ENCODE data around the gene TEF. TPM values are rescaled to one million over a fixed set of nuclear protein-coding genes. Genes with fewer than 3 reads are reported as not detected.

TEF gene
- total and polyA plus RNA-seq, 2 experiments from 2014 or later: 2.3 to 7.2 TPM

DNA sequence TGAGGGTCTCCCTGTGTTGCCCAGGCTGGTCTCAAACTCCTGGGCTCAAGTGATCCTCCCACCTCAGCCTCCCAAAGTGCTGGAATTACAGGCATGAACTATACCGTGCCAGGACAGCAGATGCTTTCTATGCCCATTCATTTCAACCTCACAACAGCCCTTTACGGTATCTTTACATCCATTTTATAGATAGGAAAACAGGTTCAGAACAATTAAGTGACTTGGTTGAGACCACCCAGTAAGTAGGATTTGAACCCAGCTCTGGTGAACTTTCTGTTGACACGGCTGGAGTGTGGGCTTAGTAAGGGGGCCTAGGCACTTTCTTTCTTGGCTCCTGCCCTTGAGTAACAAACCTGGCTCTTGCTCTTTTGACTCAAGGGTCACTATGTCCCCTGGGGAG lies 25.7 kb downstream of the TEF start:
- Histone ChIP-seq H3K79me2 (replicated peaks; ENCODE audit: insufficient read depth) (no peaks in the 10 kb centered on the region), H3K9me2 (ENCODE audit: insufficient read depth) (no peaks in the 10 kb centered on the region), H3K36me3 (ENCODE audit: insufficient read depth) (no peaks in the 10 kb centered on the region), H3K4me2 (no peak overlapping the region), H3K27me3 (ENCODE audit: insufficient read depth) (no peaks in the 10 kb centered on the region), H3K4me1 (ENCODE audit: insufficient read depth) (peaks cover 8% of the 10 kb centered on the region), H3F3A (replicated peaks; ENCODE audit: low read depth) (peaks cover 6% of the 10 kb centered on the region), H3K4me3 (no peak overlapping the region), H3K27ac (ENCODE audit: low read depth) (no peak overlapping the region), H2AFZ (no peak overlapping the region), H4K20me1 (replicated peaks; ENCODE audit: insufficient read depth) (no peaks in the 10 kb centered on the region)
- no peak overlapping the region for H3K27ac Mint-ChIP-seq
- H3K27me3 Mint-ChIP-seq (ENCODE audit: insufficient read depth, low read depth, poor library complexity): peaks cover 11% of the 10 kb centered on the region
- no peak overlapping the region for H3K4me3 Mint-ChIP-seq
- H3K4me1 Mint-ChIP-seq: peaks cover 13% of the 10 kb centered on the region
- DNase-seq (ENCODE audit: low spot score) (no peak), ATAC-seq (no peak)
- no peak for TF ChIP-seq ETS1 (IDR thresholded peaks at IDR 0.05)
- no peak for TF ChIP-seq EZH2phosphoT487 (IDR thresholded peaks at IDR 0.05; ENCODE audit: unreplicated experiment)
- no peak for TF ChIP-seq CTCF (conservative IDR thresholded peaks at IDR 0.05; ENCODE audit: low read depth in 2 of 2)
- no peak for TF ChIP-seq CREB1 (CRISPR knock-in tag; IDR thresholded peaks at IDR 0.05; ENCODE audit: low read depth)
- no peak for TF ChIP-seq ZNF114 (CRISPR knock-in tag; IDR thresholded peaks at IDR 0.05)
- no peak for TF ChIP-seq REST (IDR thresholded peaks at IDR 0.05; ENCODE audit: unreplicated experiment)
- no peak for TF ChIP-seq NANOG (IDR thresholded peaks at IDR 0.05; ENCODE audit: borderline replicate concordance)
- TF ChIP-seq ZNF462 (CRISPR knock-in tag; IDR thresholded peaks at IDR 0.05): no peak
- no peak for TF ChIP-seq JUNB (IDR thresholded peaks at IDR 0.05; ENCODE audit: unreplicated experiment)
- TF ChIP-seq ZNF331 (CRISPR knock-in tag; IDR thresholded peaks at IDR 0.05; ENCODE audit: low read depth): no peak
- no peak for TF ChIP-seq STAT1 (IDR thresholded peaks at IDR 0.05; ENCODE audit: unreplicated experiment)
- no peak for TF ChIP-seq EZH2 (IDR thresholded peaks at IDR 0.05; ENCODE audit: low read depth, unreplicated experiment)
- TF ChIP-seq POLR2AphosphoS5 (IDR thresholded peaks at IDR 0.05; ENCODE audit: low read depth): no peak
- H3K36me3 Mint-ChIP-seq (ENCODE audit: low read depth): no peaks in the 10 kb centered on the region; the same call in 2 of the 3 replicates
- H3K9me3 Mint-ChIP-seq: no peaks in the 10 kb centered on the region; the same call in 2 of the 3 replicates
